Activated CD8-positive, alpha-beta T cell treated with anti-CD3 and anti-CD28 coated beads, Interleukin-2, amount 10 ng/mL, durations not matched to agents 7 days and 5 days (primary cell): ENCODE data around the gene RNF114. TPM values are rescaled to one million over a fixed set of nuclear protein-coding genes. Genes with fewer than 3 reads are reported as not detected.
A peak's percentile ranks its signal among the peaks of the same experiment; 100 is the strongest.

Experiments
- ATAC-seq: fragments of 150-1000 bp; cut with Tn5 transposase; one replicate; pipeline ENCODE4 v1.10.0; 2021; ENCODE audit warnings: moderate library complexity
- CTCF ChIA-PET: fragments of 350-600 bp; sonication (Branson Sonifier 250); formaldehyde crosslinking; loops from one replicate; lab custom pipeline; 2021; ENCODE audit warnings: antibody characterized with exemption; lab: Charles Lee
- POLR2A ChIA-PET: fragments of 350-600 bp; sonication (Branson Sonifier 250); formaldehyde crosslinking; loops from one replicate; lab custom pipeline; 2021; ENCODE audit warnings: antibody characterized with exemption; lab: Charles Lee
- DNase-seq: peaks from one replicate; pipeline ENCODE4 v3.0.0-alpha.2; 2020
- H3K27ac Mint-ChIP-seq: one replicate; pipeline ENCODE4 v1.8.0; 2021; ENCODE audit warnings: mild to moderate bottlenecking, mixed read lengths
- H3K27me3 Mint-ChIP-seq: one replicate; pipeline ENCODE4 v1.8.0; 2021; ENCODE audit warnings: low read depth, mixed read lengths
- H3K36me3 Mint-ChIP-seq: one replicate; pipeline ENCODE4 v1.8.0; 2021; ENCODE audit warnings: low read depth, mixed read lengths
- H3K4me1 Mint-ChIP-seq: one replicate; pipeline ENCODE4 v1.8.0; 2021; ENCODE audit warnings: low read depth, mixed read lengths
- H3K4me3 Mint-ChIP-seq: one replicate; pipeline ENCODE4 v1.8.0; 2021; ENCODE audit warnings: mild to moderate bottlenecking, mixed read lengths
- H3K9me3 Mint-ChIP-seq: one replicate; pipeline ENCODE4 v1.8.0; 2022; ENCODE audit warnings: mixed read lengths; ENCODE audit not compliant: insufficient read depth
- total RNA-seq, 2 experiments: library from RNA; stranded (reverse); gene quantifications; one replicate each; pipeline ENCODE4 v1.2.3, GENCODE V29; 2021

RNF114 gene
- total RNA-seq, 2 experiments from 2014 or later = 50.1 to 54.8 TPM

GRCh38 chr20:49906101-49906604 lies 30.0 kb upstream of the RNF114 start:
- Mint-ChIP-seq H3K36me3 (peaks cover 29% of the 10 kb centered on the region), H3K4me3 (no peak overlapping the region), H3K27ac (no peak overlapping the region), H3K27me3 (no peaks in the 10 kb centered on the region), H3K9me3 (no peaks in the 10 kb centered on the region), H3K4me1 (no peaks in the 10 kb centered on the region)
- POLR2A ChIA-PET = no interaction called here
- CTCF ChIA-PET = interaction anchor here (1.3 kb wide), 1 partner anchor 60 kb away, joined by 3 read pairs; no protein-coding TSS in a partner anchor
- no peak for ATAC-seq
- DNase-seq = no peak

- Mint-ChIP-seq H3K4me3 (no peak overlapping the region), H3K36me3 (peaks cover 29% of the 10 kb centered on the region), H3K9me3 (no peaks in the 10 kb centered on the region), H3K27me3 (no peaks in the 10 kb centered on the region), H3K27ac (no peak overlapping the region), H3K4me1 (no peaks in the 10 kb centered on the region)
- DNase-seq (no peak), ATAC-seq (no peak)
- POLR2A ChIA-PET = no interaction called here
- CTCF ChIA-PET = interaction anchor here (1.0 to 1.3 kb wide), 2 partner anchors 9 to 61 kb away, joined by 3 read pairs; no protein-coding TSS in a partner anchor
These were observed 29.5 kb upstream of the RNF114 start for GRCh38 chr20:49906615-49907154.

- ATAC-seq (no peak), DNase-seq (no peak)
- ChIA-PET CTCF (interaction anchor here (1.0 kb wide), 1 partner anchor 10 kb away, joined by 3 read pairs; no protein-coding TSS in a partner anchor), POLR2A (no interaction called here)
- Mint-ChIP-seq H3K27ac (no peak overlapping the region), H3K27me3 (no peaks in the 10 kb centered on the region), H3K4me1 (peaks cover 3% of the 10 kb centered on the region), H3K4me3 (no peak overlapping the region), H3K9me3 (no peaks in the 10 kb centered on the region), H3K36me3 (peaks cover 29% of the 10 kb centered on the region)
These were observed 28.6 kb upstream of the RNF114 start for GRCh38 chr20:49907405-49908257.

- Mint-ChIP-seq H3K27ac (no peak overlapping the region), H3K4me1 (peaks cover 4% of the 10 kb centered on the region), H3K4me3 (no peak overlapping the region), H3K27me3 (no peaks in the 10 kb centered on the region), H3K36me3 (peaks cover 29% of the 10 kb centered on the region), H3K9me3 (no peaks in the 10 kb centered on the region)
- DNase-seq (no peak), ATAC-seq (no peak)
- ChIA-PET POLR2A (no interaction called here), CTCF (no interaction called here)
These were observed 28.0 kb upstream of the RNF114 start for GRCh38 chr20:49908258-49908565.

GRCh38 chr20:49909499-49910339 lies 26.5 kb upstream of the RNF114 start:
- Mint-ChIP-seq H3K36me3 (peaks cover 26% of the 10 kb centered on the region), H3K27me3 (no peaks in the 10 kb centered on the region), H3K4me3 (no peak overlapping the region), H3K27ac (peak overlapping the region; percentile 44), H3K9me3 (no peaks in the 10 kb centered on the region), H3K4me1 (peaks cover 17% of the 10 kb centered on the region)
- ChIA-PET POLR2A (no interaction called here), CTCF (interaction anchor here (1.0 kb wide), 1 partner anchor 21 kb away, joined by 4 read pairs; no protein-coding TSS in a partner anchor)
- ATAC-seq (no peak), DNase-seq (no peak)

- Mint-ChIP-seq H3K4me1 (peaks cover 19% of the 10 kb centered on the region), H3K27me3 (no peaks in the 10 kb centered on the region), H3K4me3 (no peak overlapping the region), H3K36me3 (peaks cover 24% of the 10 kb centered on the region), H3K27ac (no peak overlapping the region), H3K9me3 (no peaks in the 10 kb centered on the region)
- ChIA-PET CTCF (interaction anchor here (1.0 kb wide), 1 partner anchor 22 kb away, joined by 4 read pairs; no protein-coding TSS in a partner anchor), POLR2A (interaction anchor here (0.8 kb wide), 1 partner anchor 98 kb away, joined by 3 read pairs; the partner anchor contains the start of gene SLC9A8)
- DNase-seq = no peak
- no peak for ATAC-seq
These were observed 25.9 kb upstream of the RNF114 start for GRCh38 chr20:49910340-49910706.

- Mint-ChIP-seq H3K4me3 (peak overlapping the region; percentile 99), H3K27ac (peak overlapping the region; percentile 100), H3K36me3 (peaks cover 4% of the 10 kb centered on the region), H3K9me3 (no peaks in the 10 kb centered on the region), H3K4me1 (peaks cover 31% of the 10 kb centered on the region), H3K27me3 (no peaks in the 10 kb centered on the region)
- DNase-seq (no peak), ATAC-seq (no peak)
- ChIA-PET POLR2A (interaction anchor here (0.6 to 3.1 kb wide), 2 partner anchors 15 to 22 kb away, joined by 3 to 17 read pairs; partner anchors contain the start of gene RNF114), CTCF (interaction anchor here (1.1 to 3.1 kb wide), 8 partner anchors 9 to 429 kb away, joined by 3 to 14 read pairs (median 4); no protein-coding TSS in a partner anchor)
These were observed 22.7 kb upstream of the RNF114 start for GRCh38 chr20:49913399-49914047.

- peak overlapping the region; percentile 100 for H3K27ac Mint-ChIP-seq
- H3K27me3 Mint-ChIP-seq = no peaks in the 10 kb centered on the region
- H3K36me3 Mint-ChIP-seq = peaks cover 3% of the 10 kb centered on the region
- DNase-seq (peak; percentile 43), ATAC-seq (peak; percentile 24)
- POLR2A ChIA-PET = interaction anchor here (1.0 to 3.1 kb wide), 3 partner anchors 10 to 319 kb away, joined by 3 to 17 read pairs (median 3); partner anchors contain the start of gene RNF114
- peaks cover 31% of the 10 kb centered on the region for H3K4me1 Mint-ChIP-seq
- no peaks in the 10 kb centered on the region for H3K9me3 Mint-ChIP-seq
- H3K4me3 Mint-ChIP-seq = peak overlapping the region; percentile 99
- CTCF ChIA-PET = interaction anchor here (0.7 to 3.1 kb wide), 9 partner anchors 10 to 304 kb away, joined by 3 to 14 read pairs (median 4); no protein-coding TSS in a partner anchor
These were observed 21.7 kb upstream of the RNF114 start for GRCh38 chr20:49914310-49915117.

GRCh38 chr20:49915118-49915379 lies 21.1 kb upstream of the RNF114 start:
- CTCF ChIA-PET = interaction anchor here (0.7 to 2.3 kb wide), 6 partner anchors 11 to 27 kb away, joined by 3 to 8 read pairs (median 4); no protein-coding TSS in a partner anchor
- Mint-ChIP-seq H3K27me3 (no peaks in the 10 kb centered on the region), H3K4me1 (peaks cover 31% of the 10 kb centered on the region), H3K9me3 (no peaks in the 10 kb centered on the region), H3K4me3 (peak overlapping the region; percentile 99), H3K27ac (peak overlapping the region; percentile 100), H3K36me3 (no peaks in the 10 kb centered on the region)
- DNase-seq = no peak
- no peak for ATAC-seq
- POLR2A ChIA-PET = interaction anchor here (1.0 to 3.1 kb wide), 3 partner anchors 11 to 319 kb away, joined by 3 to 17 read pairs (median 3); partner anchors contain the start of gene RNF114
